ENCODE results near the gene RANBP1. TPM values are rescaled to one million over a fixed set of nuclear protein-coding genes. Genes with fewer than 3 reads are reported as not detected.

Gene RANBP1
- total and polyA plus RNA-seq, 2 experiments from 2014 or later, result 233 to 253 TPM

DNA sequence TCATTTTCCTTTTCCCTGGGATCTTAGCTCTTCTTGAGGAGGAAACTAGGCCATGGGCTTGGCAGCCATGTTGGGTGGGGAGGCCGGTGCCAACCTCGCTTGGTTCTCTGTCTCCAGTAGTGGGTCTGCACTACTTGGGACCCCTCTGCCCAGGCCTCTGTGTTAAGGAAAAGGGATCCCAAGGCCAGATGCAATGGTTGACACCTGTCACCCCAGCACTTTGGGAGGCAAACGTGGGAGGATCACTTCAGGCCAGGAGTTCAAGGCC lies 13.8 kb downstream of the RANBP1 start:
- H3K9me2 ChIP-seq (ENCODE audit: insufficient read depth), result no peaks in the 10 kb centered on the region
- 0 out of 2 replicates have a peak, but pooled peaks cover 6% of the 10 kb centered on the region for H3K36me3 ChIP-seq (ENCODE audit: low read depth)
- TF ChIP-seq EZH2phosphoT487 (IDR thresholded peaks at IDR 0.05; ENCODE audit: insufficient read depth, low read depth), result no peak
- TF ChIP-seq EZH2 (IDR thresholded peaks at IDR 0.05; ENCODE audit: insufficient read depth, poor library complexity, severe bottlenecking), result no peak
- peaks cover 11% of the 10 kb centered on the region; the same call in 1 of the 2 replicates for H3K4me1 ChIP-seq (ENCODE audit: insufficient read depth)
- peaks cover 28% of the 10 kb centered on the region; the same call in 1 of the 2 replicates for H3F3A ChIP-seq (ENCODE audit: insufficient read depth)
- no peaks in the 10 kb centered on the region for H3K27me3 ChIP-seq (replicated peaks; ENCODE audit: insufficient read depth)
- H4K20me1 ChIP-seq (ENCODE audit: insufficient read depth), result no peaks in the 10 kb centered on the region
- H2AFZ ChIP-seq, result no peak overlapping the region
- 58 to 70% methylated on average over 3 of the region's 3 CpGs for WGBS, 2 experiments (ENCODE audit: low coverage in 1 of 2, low lambda C conversion rate in 2 of 2, missing lambda C conversion rate in 2 of 2)
- H3K4me2 ChIP-seq (ENCODE audit: unreplicated experiment), result no peak overlapping the region
- no peak overlapping the region for H3K9ac ChIP-seq
- no peak for DNase-seq
- H3K9me3 ChIP-seq (ENCODE audit: low read depth), result no peaks in the 10 kb centered on the region
- in situ Hi-C loops (cut with MboI), result no loop called here
- no peak overlapping the region for H3K27ac ChIP-seq
- peaks cover 29% of the 10 kb centered on the region for H3K79me2 ChIP-seq (ENCODE audit: insufficient read depth)
- no peak overlapping the region for H3K4me3 ChIP-seq

DNA sequence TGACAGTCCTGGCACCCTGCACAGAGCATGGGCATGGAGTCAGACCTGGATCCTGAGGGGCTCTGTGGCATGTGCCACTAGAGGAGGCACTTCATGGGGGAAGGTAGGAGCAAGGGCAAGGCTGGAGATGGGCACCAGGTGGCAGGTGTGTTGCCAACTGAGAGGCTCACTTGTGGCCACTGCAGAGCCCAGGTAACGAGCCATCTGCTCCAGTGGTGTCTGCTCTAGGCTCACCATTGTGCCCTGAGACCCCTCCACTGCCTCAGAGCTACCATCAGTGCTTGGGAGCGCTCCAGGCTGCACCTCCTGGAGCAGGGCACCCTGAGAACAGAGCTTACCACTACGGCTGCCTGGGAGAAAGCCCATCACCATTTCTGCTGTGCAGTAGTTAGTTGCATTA lies 14.4 kb downstream of the RANBP1 start:
- in situ Hi-C loops (cut with MboI), result no loop called here
- no peaks in the 10 kb centered on the region for H4K20me1 ChIP-seq (ENCODE audit: insufficient read depth)
- H3F3A ChIP-seq (ENCODE audit: insufficient read depth), result peaks cover 28% of the 10 kb centered on the region; the same call in 1 of the 2 replicates
- H3K36me3 ChIP-seq (ENCODE audit: low read depth), result 0 out of 2 replicates have a peak, but pooled peaks cover 6% of the 10 kb centered on the region
- no peak overlapping the region for H2AFZ ChIP-seq
- 79 to 87% methylated on average over 3 of the region's 3 CpGs for WGBS, 2 experiments (ENCODE audit: low coverage in 1 of 2, low lambda C conversion rate in 2 of 2, missing lambda C conversion rate in 2 of 2)
- no peaks in the 10 kb centered on the region for H3K9me3 ChIP-seq (ENCODE audit: low read depth)
- TF ChIP-seq EZH2 (IDR thresholded peaks at IDR 0.05; ENCODE audit: insufficient read depth, poor library complexity, severe bottlenecking), result no peak
- no peak overlapping the region for H3K4me3 ChIP-seq
- H3K4me1 ChIP-seq (ENCODE audit: insufficient read depth), result peaks cover 11% of the 10 kb centered on the region; the same call in 1 of the 2 replicates
- no peak overlapping the region for H3K27ac ChIP-seq
- no peak overlapping the region for H3K4me2 ChIP-seq (ENCODE audit: unreplicated experiment)
- peaks cover 35% of the 10 kb centered on the region for H3K79me2 ChIP-seq (ENCODE audit: insufficient read depth)
- no peaks in the 10 kb centered on the region for H3K27me3 ChIP-seq (replicated peaks; ENCODE audit: insufficient read depth)
- no peak overlapping the region for H3K9ac ChIP-seq
- H3K9me2 ChIP-seq (ENCODE audit: insufficient read depth), result no peaks in the 10 kb centered on the region
- DNase-seq, result no peak

DNA sequence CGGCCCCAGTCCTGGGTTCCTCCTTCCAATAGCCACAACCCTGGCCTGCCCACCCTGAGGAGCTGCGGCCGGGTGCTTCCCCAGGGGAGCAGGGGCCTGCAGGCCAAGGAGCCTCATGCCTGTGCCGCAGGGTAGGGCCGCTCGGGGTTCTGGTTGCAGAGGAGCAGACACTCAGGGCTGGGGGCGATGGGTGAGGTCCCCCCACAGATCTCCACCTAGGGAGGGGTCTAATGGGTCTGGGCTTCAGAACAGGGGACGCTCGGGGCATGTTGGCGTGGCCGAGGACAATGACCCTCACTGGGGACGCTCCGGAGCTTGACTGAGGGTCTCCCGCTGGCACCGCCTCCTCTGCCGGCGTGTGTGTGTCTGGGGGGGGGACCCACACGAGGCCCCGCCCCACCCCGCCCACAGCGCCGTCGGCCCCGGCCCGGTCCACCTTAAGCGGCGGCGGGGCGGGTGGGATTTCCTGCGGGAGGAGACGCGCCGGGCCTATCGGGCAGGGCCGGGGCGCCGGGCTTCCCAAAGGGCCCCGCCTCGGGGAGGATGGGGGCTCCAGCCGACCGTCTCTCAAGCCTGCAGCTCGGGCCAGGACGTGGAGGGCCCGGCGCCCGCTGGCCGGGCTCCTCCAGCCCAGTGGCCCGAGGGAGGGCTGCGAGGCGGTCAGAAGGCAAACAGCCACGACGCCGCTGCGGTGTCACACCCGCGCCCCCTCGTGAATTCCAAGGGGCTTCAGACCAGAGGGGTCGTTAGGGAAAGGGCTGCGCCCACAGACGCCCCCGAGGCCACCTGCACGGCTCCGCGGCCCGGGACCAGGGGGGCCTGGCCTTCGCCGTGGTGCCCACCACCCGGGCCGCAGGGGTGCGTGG lies 15.1 kb downstream of the RANBP1 start:
- H3K36me3 ChIP-seq (ENCODE audit: low read depth), result 0 out of 2 replicates have a peak, but pooled peaks cover 6% of the 10 kb centered on the region
- peak overlapping the region; percentile 86 for H3K4me3 ChIP-seq
- H2AFZ ChIP-seq, result peak overlapping the region; percentile 81
- peaks cover 28% of the 10 kb centered on the region; the same call in 1 of the 2 replicates for H3F3A ChIP-seq (ENCODE audit: insufficient read depth)
- H3K79me2 ChIP-seq (ENCODE audit: insufficient read depth), result peaks cover 41% of the 10 kb centered on the region
- peak overlapping the region; percentile 51 for H3K4me2 ChIP-seq (ENCODE audit: unreplicated experiment)
- H3K27ac ChIP-seq, result peak overlapping the region; percentile 42; the same call in 1 of the 2 replicates
- H3K9me3 ChIP-seq (ENCODE audit: low read depth), result no peaks in the 10 kb centered on the region
- 6% methylated on average over 41 to 42 of the region's 70 CpGs for whole genome bisulfite sequencing, 2 experiments (ENCODE audit: low coverage in 1 of 2, low lambda C conversion rate in 2 of 2, missing lambda C conversion rate in 2 of 2)
- in situ Hi-C loops (cut with MboI), result no loop called here
- no peaks in the 10 kb centered on the region for H3K9me2 ChIP-seq (ENCODE audit: insufficient read depth)
- H3K4me1 ChIP-seq (ENCODE audit: insufficient read depth), result peaks cover 11% of the 10 kb centered on the region; the same call in 1 of the 2 replicates
- peak; percentile 82 for DNase-seq
- no peaks in the 10 kb centered on the region for H3K27me3 ChIP-seq (replicated peaks; ENCODE audit: insufficient read depth)
- peak overlapping the region; percentile 80 for H3K9ac ChIP-seq
- no peak for TF ChIP-seq EZH2phosphoT487 (IDR thresholded peaks at IDR 0.05; ENCODE audit: insufficient read depth, low read depth)
- TF ChIP-seq EZH2 (IDR thresholded peaks at IDR 0.05; ENCODE audit: insufficient read depth, poor library complexity, severe bottlenecking), result no peak
- no peaks in the 10 kb centered on the region for H4K20me1 ChIP-seq (ENCODE audit: insufficient read depth)

DNA sequence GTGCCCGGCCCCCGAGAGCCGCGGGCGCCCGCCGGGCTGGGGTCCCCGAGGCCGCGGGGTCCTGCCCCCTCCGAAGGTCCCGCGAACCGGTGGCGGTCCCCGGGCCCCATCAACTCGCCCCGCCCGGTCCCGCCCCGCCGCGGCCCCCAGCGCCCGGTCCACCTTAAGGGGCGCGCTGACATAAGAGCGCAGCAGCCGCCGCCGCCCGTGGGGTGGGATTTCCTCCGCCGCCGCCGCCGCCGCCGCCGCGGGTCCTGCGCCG lies 15.6 kb downstream of the RANBP1 start, which contains the start of gene ZDHHC8:
Gene ZDHHC8 (plus strand): TSS at position 208 of the 262 bp plus-strand sequence. CDS start 144 bp downstream, outside the sequence.
- H3K9me3 ChIP-seq (ENCODE audit: low read depth), result no peaks in the 10 kb centered on the region
- DNase-seq, result peak; percentile 50
- no peaks in the 10 kb centered on the region for H3K27me3 ChIP-seq (replicated peaks; ENCODE audit: insufficient read depth)
- no peaks in the 10 kb centered on the region for H3K9me2 ChIP-seq (ENCODE audit: insufficient read depth)
- H3K4me1 ChIP-seq (ENCODE audit: insufficient read depth), result peaks cover 11% of the 10 kb centered on the region; the same call in 1 of the 2 replicates
- H3K79me2 ChIP-seq (ENCODE audit: insufficient read depth), result peaks cover 47% of the 10 kb centered on the region
- 0% methylated on average over 4 to 8 of the region's 43 CpGs for WGBS, 2 experiments (ENCODE audit: low coverage in 1 of 2, low lambda C conversion rate in 2 of 2, missing lambda C conversion rate in 2 of 2)
- H3K36me3 ChIP-seq (ENCODE audit: low read depth), result no peaks in the 10 kb centered on the region
- H3K9ac ChIP-seq, result peak within 1 kb of the TSS; percentile 93
- in situ Hi-C loops (cut with MboI), result no loop called here
- H3K4me3 ChIP-seq, result peak within 1 kb of the TSS; percentile 86
- H3F3A ChIP-seq (ENCODE audit: insufficient read depth), result peaks cover 28% of the 10 kb centered on the region; the same call in 1 of the 2 replicates
- H4K20me1 ChIP-seq (ENCODE audit: insufficient read depth), result no peaks in the 10 kb centered on the region
- peak within 1 kb of the TSS; percentile 81 for H2AFZ ChIP-seq
- TF ChIP-seq EZH2phosphoT487 (IDR thresholded peaks at IDR 0.05; ENCODE audit: insufficient read depth, low read depth), result no peak
- TF ChIP-seq EZH2 (IDR thresholded peaks at IDR 0.05; ENCODE audit: insufficient read depth, poor library complexity, severe bottlenecking), result no peak
- peak within 1 kb of the TSS; percentile 45 for H3K27ac ChIP-seq
- H3K4me2 ChIP-seq (ENCODE audit: unreplicated experiment), result peak within 1 kb of the TSS; percentile 87
